Lung (tissue), 12 donors: Measurements from ENCODE around the gene SFTPB. TPM values are rescaled to one million over a fixed set of nuclear protein-coding genes. Genes with fewer than 3 reads are reported as not detected.

Source experiments
- ATAC-seq: fragments of 200-7000 bp; cut with Tn5 transposase; one replicate; pipeline ENCODE4 v1.9.1; 2020; ENCODE audit warnings: moderate number of reproducible peaks; ENCODE audit not compliant: insufficient read depth, low FRiP score
- DNase-seq, 3 donors: peaks; one replicate each; pipeline ENCODE4 v3.0.0-alpha.2; 2013 to 2017
- H3K27ac ChIP-seq, 2 donors: one replicate each; pipeline ENCODE4 v1.5.1; 2013; ENCODE audit warnings: mild to moderate bottlenecking in 2 of 2, moderate library complexity in 2 of 2, control low read depth in 1 of 2, inconsistent platforms in 1 of 2, low read depth in 1 of 2, low read length in 1 of 2
- H3K27me3 ChIP-seq, 3 donors: one replicate each; pipeline ENCODE4 v1.5.1; 2013; ENCODE audit warnings: low read length in 2 of 3; ENCODE audit not compliant: control insufficient read depth in 3 of 3, insufficient read depth in 3 of 3
- H3K36me3 ChIP-seq, 4 donors: one replicate each; pipeline ENCODE4 v1.5.1; 2013; ENCODE audit warnings: low read length in 4 of 4, mild to moderate bottlenecking in 1 of 4, moderate library complexity in 1 of 4; ENCODE audit not compliant: control insufficient read depth in 4 of 4, insufficient read depth in 4 of 4
- H3K4me1 ChIP-seq, 5 donors: one replicate each; pipeline ENCODE4 v1.5.1; 2013; ENCODE audit warnings: low read length in 5 of 5, mild to moderate bottlenecking in 2 of 5, moderate library complexity in 1 of 5; ENCODE audit not compliant: control insufficient read depth in 5 of 5, insufficient read depth in 5 of 5
- H3K4me3 ChIP-seq: one replicate; pipeline ENCODE4 v1.5.1; 2013; ENCODE audit warnings: mild to moderate bottlenecking, control low read depth, moderate library complexity
- H3K9ac ChIP-seq, 2 donors: one replicate each; pipeline ENCODE4 v1.5.1; 2013; ENCODE audit warnings: low read length in 2 of 2, control low read depth in 1 of 2; ENCODE audit not compliant: insufficient read depth in 1 of 2
- H3K9me3 ChIP-seq, 4 donors: one replicate each; pipeline ENCODE4 v1.5.1; 2013; ENCODE audit warnings: low read length in 3 of 4, mild to moderate bottlenecking in 1 of 4, moderate library complexity in 1 of 4; ENCODE audit not compliant: control insufficient read depth in 4 of 4, insufficient read depth in 3 of 4
- WGBS, 2 donors: extraction: QIAGEN DNeasy Blood & Tissue Kit; methylation state at CpG; one replicate each; pipeline ENCODE4 v1.1.7; 2013; 5-methylcytosine and 5-hydroxymethylcytosine counted together
- polyA plus RNA-seq, 2 donors: library from polyadenylated mRNA; stranded (reverse); fragments of 200-250 nt; gene quantifications; one replicate each; pipeline ENCODE4 v1.2.1, GENCODE V29; 2013
- total RNA-seq, 2 donors: library from RNA; depleted of rRNA in 1 of 2; stranded (reverse); fragments of >200 nt in 1 of 2; gene quantifications; one replicate each; pipeline ENCODE4 v1.2.1, GENCODE V29; 2014 to 2021
- TF ChIP-seq, protein P1 (sequence below): IDR thresholded peaks from 2 replicates; pipeline ENCODE4 v1.5.1; 2012; ENCODE audit warnings: mild to moderate bottlenecking; ENCODE audit errors: control extremely low read depth, extremely low read depth
- donor health status: control.
- donor health status: control.
- donor health status: Bipolar disorder and iron deficiency.
- donor health status: healthy.
- donor health status: DM: yes; HTN: yes; CAD: no.

SFTPB gene
- total and polyA plus RNA-seq, 4 donors: 6,615 to 19,115 (median 13,690) TPM

DNA sequence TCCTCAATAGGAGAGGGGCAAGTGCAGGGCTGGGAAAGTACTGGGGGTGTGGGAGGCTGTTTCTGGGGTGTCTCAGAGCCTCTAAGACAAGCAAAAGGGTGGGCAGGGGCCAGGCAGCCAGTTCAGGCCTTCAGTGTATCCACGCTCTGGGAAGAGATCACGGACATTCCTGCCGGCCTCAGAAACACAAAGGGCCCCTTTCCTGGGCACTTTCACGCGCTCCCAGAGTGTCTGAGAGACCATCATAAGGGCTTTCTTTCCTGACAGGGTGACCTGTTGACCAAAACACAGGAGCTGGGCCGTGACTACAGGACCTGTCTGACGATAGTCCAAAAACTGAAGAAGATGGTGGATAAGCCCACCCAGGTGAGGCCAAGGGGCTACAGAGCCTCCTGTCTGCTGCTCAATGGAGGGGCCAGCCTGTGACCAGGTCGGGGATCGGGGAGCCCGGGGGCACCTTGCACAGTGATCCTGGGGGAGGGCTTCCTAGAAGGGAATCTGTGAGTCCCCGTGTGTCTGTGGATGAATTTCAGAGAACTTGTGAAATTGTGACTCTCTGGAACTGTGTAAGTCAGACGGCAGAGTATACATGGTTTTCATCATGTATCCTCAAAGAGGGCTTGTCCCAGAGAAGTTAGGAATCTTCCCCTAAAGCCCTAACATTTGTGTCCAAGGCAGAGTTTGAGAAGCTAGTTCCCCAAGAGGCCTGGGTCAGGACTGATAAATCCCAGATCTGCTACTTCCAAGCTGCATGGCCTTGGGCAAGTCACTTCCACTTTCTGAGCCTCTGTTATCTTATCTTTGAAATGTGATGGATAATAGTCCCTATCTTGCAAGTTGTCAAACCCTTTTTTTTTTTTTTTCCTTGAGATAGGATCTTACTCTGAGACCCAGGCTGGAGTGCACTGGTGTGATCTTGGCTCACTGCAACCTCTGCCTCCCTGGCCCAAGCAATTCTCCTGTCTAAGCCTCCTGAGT, 28.0 kb upstream of the SFTPB start:
- Histone ChIP-seq H3K9me3 (no peaks in the 10 kb centered on the region), H3K27me3 (no peaks in the 10 kb centered on the region), H3K4me1 (peaks cover 0 to 4% (median 0%) of the 10 kb centered on the region in 5 donors), H3K36me3 (no peaks in the 10 kb centered on the region), H3K4me3 (no peak overlapping the region), H3K27ac (no peak overlapping the region), H3K9ac (no peak overlapping the region)
- DNase-seq (no peak), ATAC-seq (no peak)
- 93 to 97% methylated on average over 12 of the region's 12 CpGs for WGBS, 2 donors
- TF ChIP-seq, protein P1, sequence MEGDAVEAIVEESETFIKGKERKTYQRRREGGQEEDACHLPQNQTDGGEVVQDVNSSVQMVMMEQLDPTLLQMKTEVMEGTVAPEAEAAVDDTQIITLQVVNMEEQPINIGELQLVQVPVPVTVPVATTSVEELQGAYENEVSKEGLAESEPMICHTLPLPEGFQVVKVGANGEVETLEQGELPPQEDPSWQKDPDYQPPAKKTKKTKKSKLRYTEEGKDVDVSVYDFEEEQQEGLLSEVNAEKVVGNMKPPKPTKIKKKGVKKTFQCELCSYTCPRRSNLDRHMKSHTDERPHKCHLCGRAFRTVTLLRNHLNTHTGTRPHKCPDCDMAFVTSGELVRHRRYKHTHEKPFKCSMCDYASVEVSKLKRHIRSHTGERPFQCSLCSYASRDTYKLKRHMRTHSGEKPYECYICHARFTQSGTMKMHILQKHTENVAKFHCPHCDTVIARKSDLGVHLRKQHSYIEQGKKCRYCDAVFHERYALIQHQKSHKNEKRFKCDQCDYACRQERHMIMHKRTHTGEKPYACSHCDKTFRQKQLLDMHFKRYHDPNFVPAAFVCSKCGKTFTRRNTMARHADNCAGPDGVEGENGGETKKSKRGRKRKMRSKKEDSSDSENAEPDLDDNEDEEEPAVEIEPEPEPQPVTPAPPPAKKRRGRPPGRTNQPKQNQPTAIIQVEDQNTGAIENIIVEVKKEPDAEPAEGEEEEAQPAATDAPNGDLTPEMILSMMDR: no peak

DNA sequence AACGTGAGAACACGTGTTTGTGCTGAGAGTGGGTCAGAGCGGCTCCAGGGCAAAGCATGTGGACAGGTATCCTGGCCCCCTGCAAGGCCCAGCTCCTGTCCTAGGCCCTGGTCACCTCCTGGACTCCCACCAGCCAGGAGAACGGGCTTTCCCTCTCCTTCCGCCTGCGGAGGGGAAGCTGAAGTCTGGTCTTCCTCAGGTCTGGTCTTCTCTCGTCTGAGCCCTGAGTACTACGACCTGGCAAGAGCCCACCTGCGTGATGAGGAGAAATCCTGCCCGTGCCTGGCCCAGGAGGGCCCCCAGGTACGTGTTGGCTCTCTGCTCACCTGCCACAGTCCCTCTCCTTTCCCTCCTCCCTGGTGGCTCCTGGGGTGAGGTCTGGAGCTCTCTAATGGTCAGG, 27.1 kb upstream of the SFTPB start:
- WGBS, 2 donors: 90 to 91% methylated on average over 11 of the region's 11 CpGs
- TF ChIP-seq, protein P1: no peak
- ATAC-seq (no peak), DNase-seq (no peak)
- Histone ChIP-seq H3K36me3 (no peaks in the 10 kb centered on the region), H3K4me3 (no peak overlapping the region), H3K4me1 (peaks cover 0 to 4% (median 0%) of the 10 kb centered on the region in 5 donors), H3K27ac (no peak overlapping the region), H3K27me3 (no peaks in the 10 kb centered on the region), H3K9ac (no peak overlapping the region), H3K9me3 (no peaks in the 10 kb centered on the region)

DNA sequence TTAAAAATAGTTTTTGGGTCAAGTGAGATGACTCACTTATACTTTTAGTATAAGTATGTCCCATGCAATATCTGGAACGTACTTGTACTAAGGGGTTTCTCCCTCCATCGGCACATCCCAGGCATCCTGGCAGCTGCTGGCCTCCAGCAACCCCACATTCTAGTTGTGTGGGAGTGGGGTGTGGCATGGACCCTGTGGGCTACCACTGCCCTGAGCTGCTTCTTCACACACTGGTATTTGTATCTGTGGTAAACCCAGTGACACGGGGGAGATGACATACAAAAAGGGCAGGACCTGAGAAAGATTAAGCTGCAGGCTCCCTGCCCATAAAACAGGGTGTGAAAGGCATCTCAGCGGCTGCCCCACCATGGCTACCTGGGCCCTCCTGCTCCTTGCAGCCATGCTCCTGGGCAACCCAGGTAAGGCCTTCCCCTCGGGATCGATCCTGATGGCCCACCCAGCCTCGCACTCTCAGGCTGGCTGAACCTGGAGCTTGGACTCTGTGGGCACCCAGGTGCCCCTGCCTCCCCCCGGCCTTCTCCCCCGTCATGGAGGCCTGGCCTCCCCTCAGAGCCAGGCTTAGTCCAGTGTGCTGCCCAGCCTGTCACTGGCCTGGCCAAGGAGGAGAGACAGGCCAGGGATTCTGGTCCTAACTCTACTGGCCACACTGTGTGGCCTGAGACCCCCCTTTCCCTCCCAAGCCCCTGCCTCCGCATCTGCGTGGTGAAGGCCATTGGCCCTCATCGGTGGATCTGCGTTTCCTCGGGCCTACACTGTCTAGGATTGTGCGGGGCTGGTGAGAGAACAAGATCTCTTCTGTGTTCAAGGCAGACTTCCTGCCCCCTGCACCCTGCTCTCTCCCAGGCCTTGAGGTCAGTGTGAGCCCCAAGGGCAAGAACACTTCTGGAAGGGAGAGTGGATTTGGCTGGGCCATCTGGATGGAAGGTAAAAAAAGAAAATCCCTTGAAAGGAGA, 26.3 kb upstream of the SFTPB start, which contains the start of gene GNLY:
Gene GNLY (plus strand): TSS at position 307 of the 974 bp plus-strand sequence. CDS start 61 bp downstream, at position 368.
- no peak within 1 kb of the TSS for H3K9ac ChIP-seq

More for the DNA sequence above, 26.3 kb upstream of the SFTPB start, which contains the start of gene GNLY:
- H3K4me3 ChIP-seq: no peak within 1 kb of the TSS
- H3K27me3 ChIP-seq: no peaks in the 10 kb centered on the region
- no peaks in the 10 kb centered on the region for H3K36me3 ChIP-seq
- no peak within 1 kb of the TSS for H3K27ac ChIP-seq
- 90 to 92% methylated on average over 15 of the region's 15 CpGs for WGBS, 2 donors
- DNase-seq (no peak), ATAC-seq (no peak)
- H3K4me1 ChIP-seq: peaks cover 0 to 4% (median 0%) of the 10 kb centered on the region in 5 donors
- H3K9me3 ChIP-seq: no peaks in the 10 kb centered on the region
- TF ChIP-seq, protein P1: no peak
